ENCODE results near the gene KIF16B. TPM values are rescaled to one million over a fixed set of nuclear protein-coding genes. Genes with fewer than 3 reads are reported as not detected.
"Not testable (repeated sequence)": the region's sequence is repeated elsewhere in the genome, so short reads cannot be mapped to it uniquely, and the experiment has no call there.

Gene KIF16B
- total RNA-seq, 4 donors from 2014 or later = 15.7 to 29.0 (median 19.3) TPM

DNA sequence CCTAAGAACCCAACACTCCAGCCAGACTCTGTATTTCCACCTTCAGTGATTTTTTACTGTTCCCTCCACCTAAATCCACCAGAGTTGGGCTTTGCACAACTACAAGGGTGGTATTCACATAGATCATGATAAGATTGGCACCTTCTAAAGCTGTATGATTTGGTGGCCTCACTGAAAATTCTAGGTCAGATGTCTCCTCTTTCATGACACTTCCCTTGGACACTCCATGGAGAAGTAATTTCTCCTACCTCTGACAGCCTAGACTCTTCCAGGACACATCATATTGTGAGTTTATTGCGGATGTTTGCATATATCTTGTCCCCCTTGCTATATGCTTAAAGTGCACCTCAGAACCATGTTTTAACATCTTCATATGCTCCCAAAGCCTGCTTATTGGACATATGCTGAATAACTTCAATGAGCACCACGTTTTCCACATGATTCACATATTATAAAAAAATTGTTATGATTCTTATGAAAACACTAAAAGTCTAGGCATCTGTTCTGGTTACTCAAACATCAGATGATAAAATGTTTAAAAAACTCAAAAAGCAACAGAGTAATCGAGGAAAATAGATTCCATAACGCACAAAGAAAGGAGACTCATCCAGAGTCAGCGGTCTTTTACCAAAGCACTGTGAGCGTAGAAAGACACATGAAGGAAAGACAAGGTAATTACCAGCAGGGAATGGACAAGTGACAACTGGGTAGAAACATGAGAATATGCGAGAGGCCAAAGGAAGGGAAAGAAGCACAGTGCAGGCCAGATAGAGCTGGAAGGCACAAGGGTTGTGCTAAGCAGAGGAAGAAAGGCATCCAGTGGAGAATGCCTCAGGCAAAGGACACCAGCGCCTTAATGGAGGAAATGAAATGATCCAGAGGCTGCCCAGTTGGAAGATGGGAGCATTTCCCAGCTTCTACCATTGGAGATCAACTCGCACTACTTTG lies 46.5 kb downstream of the KIF16B start:
- TF ChIP-seq CTCF (IDR thresholded peaks at IDR 0.05) = no peak
- DNase-seq (ENCODE audit: low spot score) (no peak), ATAC-seq (ENCODE audit: low FRiP score) (no peak)

GRCh38 chr20:16522651-16523050 lies 50.6 kb downstream of the KIF16B start:
- ATAC-seq (ENCODE audit: low FRiP score); DNase-seq (ENCODE audit: low spot score): not testable (repeated sequence)

- ATAC-seq (ENCODE audit: low FRiP score) (no peak), DNase-seq (ENCODE audit: low spot score) (no peak)
- no peak for TF ChIP-seq CTCF (IDR thresholded peaks at IDR 0.05)
Observed at GRCh38 chr20:16520154-16520553, 53.1 kb downstream of the KIF16B start.

DNA sequence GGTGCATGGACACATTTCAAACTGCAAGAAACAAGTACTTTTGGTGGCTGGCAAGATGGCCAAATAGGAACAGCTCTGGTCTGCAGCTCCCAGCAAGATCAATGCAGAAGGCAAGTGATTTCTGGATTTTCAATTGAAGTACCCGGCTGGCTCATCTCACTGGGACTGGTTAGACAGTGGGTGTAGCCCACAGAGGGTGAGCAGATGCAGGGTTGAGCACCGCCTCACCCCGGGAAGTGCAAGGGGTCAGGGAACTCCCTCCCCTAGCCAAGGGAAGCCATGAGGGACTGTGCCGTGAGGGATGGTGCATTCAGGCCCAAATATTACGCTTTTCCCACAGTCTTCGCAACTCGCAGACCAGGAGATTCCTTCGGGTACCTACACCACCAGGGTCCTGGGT lies 53.6 kb downstream of the KIF16B start:
- not testable (repeated sequence) for DNase-seq (ENCODE audit: low spot score); ATAC-seq (ENCODE audit: low FRiP score)

DNA sequence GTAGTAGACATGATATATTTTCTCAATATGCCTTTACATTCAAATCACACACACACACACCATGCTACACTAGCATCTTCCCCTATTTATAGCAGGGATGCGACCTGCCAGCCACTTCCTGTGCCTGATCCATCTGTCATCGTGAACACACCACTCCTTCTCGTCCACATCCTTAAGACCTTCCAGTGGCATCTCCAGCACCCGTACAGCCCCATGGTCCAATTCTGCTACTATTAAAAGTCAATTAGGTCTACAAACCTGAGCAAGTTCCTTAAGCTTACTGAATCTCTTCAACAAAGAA lies 54.5 kb downstream of the KIF16B start:
- no peak for TF ChIP-seq CTCF (IDR thresholded peaks at IDR 0.05)
- no peak for ATAC-seq (ENCODE audit: low FRiP score)
- DNase-seq (ENCODE audit: low spot score) = no peak

- no peak for TF ChIP-seq CTCF (IDR thresholded peaks at IDR 0.05)
- no peak for DNase-seq (ENCODE audit: low spot score)
- no peak for ATAC-seq (ENCODE audit: low FRiP score)
Observed at GRCh38 chr20:16517946-16518783, 55.1 kb downstream of the KIF16B start.

GRCh38 chr20:16516794-16517193 lies 56.5 kb downstream of the KIF16B start:
- no peak for ATAC-seq (ENCODE audit: low FRiP score)
- DNase-seq (ENCODE audit: low spot score) = no peak
- TF ChIP-seq CTCF (IDR thresholded peaks at IDR 0.05) = no peak

DNA sequence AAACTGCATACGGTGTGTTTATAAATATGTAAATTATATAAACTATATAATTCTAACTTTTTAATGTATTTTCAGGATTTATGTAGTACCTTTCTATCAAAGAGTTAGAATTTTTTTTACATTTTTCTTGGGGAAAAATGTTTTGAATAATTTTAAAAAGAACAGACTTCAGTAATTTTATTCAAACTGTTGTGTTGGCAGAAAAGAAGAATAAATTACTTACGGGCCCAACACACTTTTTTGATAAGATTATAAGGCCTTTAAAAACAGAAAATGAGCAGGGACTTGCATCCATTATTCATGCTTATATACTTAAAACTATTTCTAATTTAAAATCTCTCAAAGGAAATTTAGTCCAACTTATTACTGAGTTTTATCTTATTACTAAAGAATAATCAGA lies 58.2 kb downstream of the KIF16B start:
- ATAC-seq (ENCODE audit: low FRiP score) (no peak), DNase-seq (ENCODE audit: low spot score) (no peak)
- no peak for TF ChIP-seq CTCF (IDR thresholded peaks at IDR 0.05)
